NB4 (cell line): ENCODE measurements around the gene GAB2.

ENCODE experiments used
- CTCF ChIP-seq: IDR thresholded peaks from one replicate; pipeline ENCODE4 v1.5.1; 2012; ENCODE audit warnings: low read depth, low read length
- MAX ChIP-seq: IDR thresholded peaks from 2 replicates; pipeline ENCODE4 v1.6.1; 2011; ENCODE audit warnings: low read depth, low read length
- MYC ChIP-seq: IDR thresholded peaks from 2 replicates; pipeline ENCODE4 v1.6.1; 2011; ENCODE audit warnings: low read depth, low read length
- POLR2A ChIP-seq: IDR thresholded peaks from 2 replicates; pipeline ENCODE4 v1.6.1; 2011; ENCODE audit warnings: mild to moderate bottlenecking; ENCODE audit not compliant: insufficient read length; ENCODE audit errors: extremely low read depth

- TF ChIP-seq POLR2A (no peak), MYC (no peak), CTCF (no peak), MAX (no peak)
Measured at GRCh38 chr11:78205256-78205655, 212.4 kb downstream of the GAB2 start.
